ENCODE results near the gene SPO11. TPM values are rescaled to one million over a fixed set of nuclear protein-coding genes. Genes with fewer than 3 reads are reported as not detected.
A peak's percentile ranks its signal among the peaks of the same experiment; 100 is the strongest.

SPO11 gene
- total RNA-seq, 1 donor from 2014 or later, result not detected

DNA sequence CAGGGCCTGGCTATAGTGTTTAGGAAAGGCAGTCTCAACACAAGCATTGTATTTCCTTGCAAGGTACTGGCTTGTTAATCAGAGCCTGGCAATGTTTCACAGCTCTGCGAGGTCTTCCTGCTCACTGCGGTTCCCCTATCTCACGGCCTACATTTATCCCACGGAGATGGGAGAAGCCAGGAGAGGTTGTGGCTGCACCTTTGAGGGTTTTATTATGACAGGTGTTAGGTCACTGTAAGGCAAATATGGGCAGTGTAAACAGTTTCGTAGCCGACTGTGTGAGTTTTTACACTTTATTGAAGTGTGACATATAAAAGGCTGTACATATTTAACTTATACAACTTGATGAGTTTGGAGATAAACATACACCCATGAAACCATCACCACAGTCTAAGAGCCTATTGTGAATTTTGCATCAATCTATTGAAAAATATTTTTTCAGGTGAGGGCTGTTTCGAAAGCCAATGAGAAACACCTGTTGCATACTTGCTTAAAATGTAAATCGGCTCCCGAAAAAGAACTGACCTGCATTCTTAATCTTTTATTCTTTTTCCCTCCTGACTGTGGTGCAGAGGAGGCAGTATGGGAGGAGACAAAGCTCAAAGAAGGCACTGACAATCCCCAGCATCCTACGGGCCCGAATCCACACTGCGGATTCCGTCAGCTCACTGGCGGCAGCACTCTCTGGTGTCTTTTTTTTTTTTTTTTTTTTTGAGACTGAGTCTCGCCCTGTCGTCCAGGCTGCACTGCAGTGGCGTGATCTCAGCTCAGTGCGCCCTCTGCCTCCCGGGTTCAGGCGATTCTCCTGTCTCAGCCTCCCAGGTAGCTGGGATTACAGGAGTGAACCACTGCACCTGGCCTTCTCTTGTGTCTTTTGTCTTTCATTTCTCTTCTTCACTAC is 54.1 kb downstream of the SPO11 start:
- Mint-ChIP-seq H3K9me3 (no peaks in the 10 kb centered on the region), H3K27me3 (no peaks in the 10 kb centered on the region), H3K4me1 (ENCODE audit: unreplicated experiment) (peaks cover 4% of the 10 kb centered on the region), H3K4me3 (no peak overlapping the region), H3K36me3 (no peaks in the 10 kb centered on the region), H3K27ac (no peak overlapping the region)
- no peak for DNase-seq (ENCODE audit: extremely low spot score, unreplicated experiment)
- TF ChIP-seq, protein P1, sequence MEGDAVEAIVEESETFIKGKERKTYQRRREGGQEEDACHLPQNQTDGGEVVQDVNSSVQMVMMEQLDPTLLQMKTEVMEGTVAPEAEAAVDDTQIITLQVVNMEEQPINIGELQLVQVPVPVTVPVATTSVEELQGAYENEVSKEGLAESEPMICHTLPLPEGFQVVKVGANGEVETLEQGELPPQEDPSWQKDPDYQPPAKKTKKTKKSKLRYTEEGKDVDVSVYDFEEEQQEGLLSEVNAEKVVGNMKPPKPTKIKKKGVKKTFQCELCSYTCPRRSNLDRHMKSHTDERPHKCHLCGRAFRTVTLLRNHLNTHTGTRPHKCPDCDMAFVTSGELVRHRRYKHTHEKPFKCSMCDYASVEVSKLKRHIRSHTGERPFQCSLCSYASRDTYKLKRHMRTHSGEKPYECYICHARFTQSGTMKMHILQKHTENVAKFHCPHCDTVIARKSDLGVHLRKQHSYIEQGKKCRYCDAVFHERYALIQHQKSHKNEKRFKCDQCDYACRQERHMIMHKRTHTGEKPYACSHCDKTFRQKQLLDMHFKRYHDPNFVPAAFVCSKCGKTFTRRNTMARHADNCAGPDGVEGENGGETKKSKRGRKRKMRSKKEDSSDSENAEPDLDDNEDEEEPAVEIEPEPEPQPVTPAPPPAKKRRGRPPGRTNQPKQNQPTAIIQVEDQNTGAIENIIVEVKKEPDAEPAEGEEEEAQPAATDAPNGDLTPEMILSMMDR (conservative IDR thresholded peaks at IDR 0.05), result no peak

DNA sequence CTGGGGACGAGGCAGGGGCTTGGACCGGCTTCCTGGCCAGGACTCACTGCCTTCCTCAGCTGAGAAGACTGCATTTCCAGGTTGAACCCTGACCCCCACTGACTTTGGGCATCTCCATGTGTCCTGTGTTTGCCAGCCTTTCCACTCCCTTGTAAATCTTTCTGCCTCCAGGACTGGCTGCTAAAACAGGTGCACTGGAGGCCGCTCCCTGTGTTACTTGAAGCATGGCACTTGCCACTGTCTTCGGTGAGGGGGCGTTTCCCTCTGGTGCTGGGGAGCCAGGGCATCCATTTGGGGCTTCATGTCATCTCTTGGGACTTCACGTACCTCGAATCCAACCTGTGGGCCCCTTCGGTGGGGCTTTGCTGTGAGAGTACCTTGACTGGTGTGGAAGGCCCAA is 54.9 kb downstream of the SPO11 start:
- TF ChIP-seq, protein P1 (conservative IDR thresholded peaks at IDR 0.05), result no peak

DNA sequence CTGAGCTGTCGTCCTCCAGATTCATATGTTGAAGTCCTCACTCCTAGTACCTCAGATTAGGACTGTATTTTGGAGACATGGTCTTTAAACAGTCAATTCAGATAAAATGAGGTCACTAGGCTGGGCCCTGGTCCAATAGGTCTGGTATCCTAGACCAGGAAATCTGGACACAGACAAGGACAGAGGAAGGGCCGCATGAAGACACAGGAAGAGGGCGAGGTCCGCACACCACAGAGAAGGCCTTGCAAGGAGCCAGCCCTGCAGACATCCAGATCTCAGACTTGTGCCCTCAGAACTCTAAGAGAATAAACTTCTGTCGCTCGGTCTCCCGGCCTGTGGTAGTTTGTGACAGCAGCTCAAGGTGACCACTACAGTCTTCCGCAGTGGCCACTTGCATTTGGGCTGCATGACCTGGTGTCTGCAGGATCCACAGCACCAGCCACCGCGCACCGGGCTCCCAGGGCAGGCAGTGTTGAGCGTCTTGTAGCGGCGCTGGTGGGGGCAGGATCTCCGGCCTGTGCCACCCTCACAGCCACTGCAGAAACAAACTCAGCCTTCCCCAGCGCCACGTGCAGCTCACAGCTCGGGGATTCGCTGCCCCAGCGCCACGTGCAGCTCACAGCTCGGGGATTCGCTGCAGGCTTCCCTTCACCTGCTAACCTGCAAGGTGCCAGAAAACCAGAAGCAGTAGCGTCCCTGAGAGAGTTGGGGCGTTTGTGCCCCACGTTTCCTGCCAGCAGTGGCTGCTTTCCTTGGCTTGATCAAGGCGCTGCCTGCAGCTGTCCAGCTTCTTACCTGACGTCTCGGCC is 55.6 kb downstream of the SPO11 start:
- no peaks in the 10 kb centered on the region for H3K27me3 Mint-ChIP-seq
- no peak overlapping the region for H3K4me3 Mint-ChIP-seq

More for the DNA sequence above, 54.9 kb downstream of the SPO11 start:
- no peaks in the 10 kb centered on the region for H3K27me3 Mint-ChIP-seq
- DNase-seq (ENCODE audit: extremely low spot score, unreplicated experiment), result peak; percentile 64
- no peaks in the 10 kb centered on the region for H3K9me3 Mint-ChIP-seq
- no peaks in the 10 kb centered on the region for H3K36me3 Mint-ChIP-seq
- no peak overlapping the region for H3K27ac Mint-ChIP-seq
- no peak overlapping the region for H3K4me3 Mint-ChIP-seq
- H3K4me1 Mint-ChIP-seq (ENCODE audit: unreplicated experiment), result peaks cover 4% of the 10 kb centered on the region

DNA sequence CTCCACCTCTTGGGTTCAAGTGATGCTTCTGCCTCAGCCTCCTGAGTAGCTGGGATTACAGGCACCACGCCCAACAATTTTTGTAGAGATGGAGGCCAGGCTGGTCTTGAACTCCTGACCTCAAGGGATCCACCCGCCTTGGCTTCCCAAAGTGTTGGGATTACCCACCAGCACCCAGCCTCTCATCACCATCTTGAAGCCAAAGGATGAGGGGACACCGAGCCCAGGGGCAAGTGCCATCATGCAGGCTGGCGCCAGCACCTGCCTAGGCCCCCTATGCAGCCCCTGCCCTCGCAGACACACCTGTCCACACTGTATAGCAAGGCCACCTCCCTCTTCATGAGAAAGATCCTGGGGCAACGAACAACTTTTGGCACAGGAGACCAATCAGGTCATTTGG is 56.3 kb downstream of the SPO11 start:
- TF ChIP-seq, protein P1 (conservative IDR thresholded peaks at IDR 0.05), result no peak
- Mint-ChIP-seq H3K4me1 (ENCODE audit: unreplicated experiment) (peaks cover 9% of the 10 kb centered on the region), H3K4me3 (no peak overlapping the region), H3K9me3 (no peaks in the 10 kb centered on the region), H3K36me3 (no peaks in the 10 kb centered on the region), H3K27ac (no peak overlapping the region), H3K27me3 (no peaks in the 10 kb centered on the region)
- DNase-seq (ENCODE audit: extremely low spot score, unreplicated experiment), result no peak

More for the DNA sequence above, 55.6 kb downstream of the SPO11 start:
- H3K9me3 Mint-ChIP-seq, result no peaks in the 10 kb centered on the region
- H3K36me3 Mint-ChIP-seq, result no peaks in the 10 kb centered on the region
- TF ChIP-seq, protein P1 (conservative IDR thresholded peaks at IDR 0.05), result no peak
- H3K27ac Mint-ChIP-seq, result no peak overlapping the region
- DNase-seq (ENCODE audit: extremely low spot score, unreplicated experiment), result peak; percentile 69
- peaks cover 4% of the 10 kb centered on the region for H3K4me1 Mint-ChIP-seq (ENCODE audit: unreplicated experiment)

DNA sequence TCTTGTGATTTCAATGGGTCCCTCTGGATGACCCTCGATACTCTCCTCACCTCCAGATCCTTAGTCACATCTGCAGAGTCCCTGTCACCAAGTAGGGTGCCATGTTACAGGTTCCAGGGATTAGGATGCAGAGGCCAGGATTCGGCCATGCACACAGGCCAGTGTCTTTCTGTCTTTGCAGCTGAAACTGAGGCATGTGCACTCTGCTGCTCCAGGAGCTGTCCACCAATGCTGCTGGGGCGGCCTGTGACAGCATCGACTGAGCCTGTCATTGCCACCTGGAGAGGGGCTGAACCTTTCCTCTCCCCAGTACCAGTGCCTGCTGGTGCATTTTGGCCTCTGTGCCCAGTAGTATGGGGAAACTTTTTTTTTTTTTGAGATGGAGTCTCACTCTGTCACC is 57.2 kb downstream of the SPO11 start:
- H3K4me1 Mint-ChIP-seq (ENCODE audit: unreplicated experiment), result peaks cover 7% of the 10 kb centered on the region
- TF ChIP-seq, protein P1 (conservative IDR thresholded peaks at IDR 0.05), result no peak
- H3K9me3 Mint-ChIP-seq, result no peaks in the 10 kb centered on the region
- no peak for DNase-seq (ENCODE audit: extremely low spot score, unreplicated experiment)
- H3K27ac Mint-ChIP-seq, result no peak overlapping the region
- no peaks in the 10 kb centered on the region for H3K36me3 Mint-ChIP-seq
- no peak overlapping the region for H3K4me3 Mint-ChIP-seq
- no peaks in the 10 kb centered on the region for H3K27me3 Mint-ChIP-seq

Measured in type B pancreatic cell (in vitro differentiated cells).